K562 (cell line): ENCODE results near the gene WDR93. TPM values are rescaled to one million over a fixed set of nuclear protein-coding genes. Genes with fewer than 3 reads are reported as not detected.
A peak's percentile ranks its signal among the peaks of the same experiment; 100 is the strongest.

Experiments
- ATAC-seq: fragments of 200-7000 bp; cut with Tn5 transposase; 3 replicates; pipeline ENCODE4 v1.9.1; 2020; ENCODE audit warnings: moderate library complexity
- BruUV-seq: library from RNA; stranded (reverse); fragments of 400-500 nt; replicated peaks from 2 replicates; lab custom pipeline; 2021; lab: Mats Ljungman, UMichigan
- CTCF ChIA-PET: fragments of 300-600 bp; formaldehyde crosslinking; extraction: SDS; loops from one replicate; lab custom pipeline; 2021; ENCODE audit warnings: low intra/inter-chr PET ratio; lab: Yijun Ruan, JAX
- POLR2A ChIA-PET: fragments of 300-600, 350-650 bp; sonication (Branson Sonifier 250); formaldehyde crosslinking; extraction: SDS; loops from one replicate; lab custom pipeline; 2021; ENCODE audit warnings: antibody characterized with exemption, inconsistent platforms; lab: Yijun Ruan, JAX
- DNase-seq, 4 experiments: peaks; one replicate each; pipeline versions ENCODE4 v3.0.0 to v3.0.0-alpha.2; 2011 to 2018; ENCODE audit warnings: low spot score in 3 of 4, mixed read lengths in 3 of 4; ENCODE audit errors: extremely low read depth in 1 of 4
- FAIRE-seq: peaks from 2 replicates; lab custom pipeline; 2011; peaks lifted over from hg19 to GRCh38; lab: Jason Lieb, UNC
- H2AFZ ChIP-seq: 2 replicates; pipeline ENCODE4 v1.6.0; 2011; ENCODE audit warnings: low read depth, low read length, control low read depth, inconsistent platforms
- H3K27ac ChIP-seq: fragments of 200-600 bp; 3 replicates; pipeline ENCODE4 v1.8.0; 2011; ENCODE audit warnings: low read depth, mild to moderate bottlenecking, control low read depth, inconsistent platforms, low read length, moderate library complexity, mixed read lengths; ENCODE audit errors: extremely low read depth
- H3K27me3 ChIP-seq, 2 experiments: fragments of 300-600 bp in 1 of 2; 2 replicates in 1 of 2; 3 replicates in 1 of 2; pipeline versions ENCODE4 v1.6.0 to v1.8.0; 2011; ENCODE audit warnings: inconsistent platforms in 2 of 2, low read length in 2 of 2, mild to moderate bottlenecking in 1 of 2, mixed read lengths in 1 of 2, moderate library complexity in 1 of 2; ENCODE audit not compliant: control insufficient read depth in 2 of 2, insufficient read depth in 2 of 2
- H3K36me3 ChIP-seq: fragments of 300-600 bp; 3 replicates; pipeline ENCODE4 v1.8.0; 2011; ENCODE audit warnings: mild to moderate bottlenecking, low read length, inconsistent platforms; ENCODE audit not compliant: control insufficient read depth, insufficient read depth
- H3K4me1 ChIP-seq, 2 experiments: fragments of 200-600 bp in 1 of 2; replicated peaks in 1 of 2; 2 replicates in 1 of 2; 3 replicates in 1 of 2; pipeline versions ENCODE4 v1.5.1 to v1.8.0; 2011; ENCODE audit warnings: inconsistent platforms in 2 of 2, low read length in 2 of 2, mild to moderate bottlenecking in 1 of 2, mixed read lengths in 1 of 2, moderate library complexity in 1 of 2; ENCODE audit not compliant: control insufficient read depth in 2 of 2, insufficient read depth in 2 of 2
- H3K4me2 ChIP-seq: 2 replicates; pipeline ENCODE4 v1.6.1; 2011; ENCODE audit warnings: low read length, control low read depth, inconsistent platforms, mixed read lengths; ENCODE audit not compliant: insufficient read depth
- H3K4me3 ChIP-seq: fragments of 200-600 bp; sonication (generic), shearing (Covaris generic); 2 replicates; pipeline ENCODE4 v1.5.1; 2016; ENCODE audit warnings: control low read depth, inconsistent platforms
- H3K79me2 ChIP-seq: fragments of 200-600 bp; 3 replicates; pipeline ENCODE4 v1.8.0; 2011; ENCODE audit warnings: low read length, inconsistent platforms; ENCODE audit not compliant: control insufficient read depth, insufficient read depth
- H3K9ac ChIP-seq, 2 experiments: 2 replicates each; pipeline versions ENCODE4 v1.6.0 to v1.6.1; 2011; ENCODE audit warnings: low read depth in 2 of 2, low read length in 2 of 2, control low read depth in 1 of 2, inconsistent platforms in 1 of 2, mild to moderate bottlenecking in 1 of 2, mixed read lengths in 1 of 2; ENCODE audit not compliant: insufficient read depth in 1 of 2
- H3K9me1 ChIP-seq: one replicate; pipeline ENCODE4 v1.6.0; 2011; ENCODE audit warnings: inconsistent platforms, mild to moderate bottlenecking, low read length, moderate library complexity; ENCODE audit not compliant: control insufficient read depth, insufficient read depth
- H3K9me3 ChIP-seq: replicated peaks from 2 replicates; pipeline ENCODE4 v1.5.1; 2011; ENCODE audit warnings: low read depth, low read length, inconsistent platforms; ENCODE audit not compliant: control insufficient read depth, insufficient read depth
- H4K20me1 ChIP-seq: replicated peaks from 2 replicates; pipeline ENCODE4 v1.6.1; 2011; ENCODE audit warnings: low read length, inconsistent platforms, mixed read lengths; ENCODE audit not compliant: control insufficient read depth, insufficient read depth
- ARID2 ChIP-seq: fragments of 450-650 bp; IDR thresholded peaks from 2 replicates; pipeline ENCODE4 v1.6.1; 2017; ENCODE audit warnings: antibody characterized with exemption, mild to moderate bottlenecking
- BCOR ChIP-seq: fragments of 450-650 bp; IDR thresholded peaks from 2 replicates; pipeline ENCODE4 v1.6.1; 2016
- CC2D1A ChIP-seq: fragments of 450-650 bp; IDR thresholded peaks from 2 replicates; pipeline ENCODE4 v1.6.1; 2017; ENCODE audit warnings: mild to moderate bottlenecking
- CTBP1 ChIP-seq: fragments of 450-650 bp; IDR thresholded peaks from 2 replicates; pipeline ENCODE4 v1.6.1; 2016; ENCODE audit warnings: borderline replicate concordance
- CTCF ChIP-seq, 3 experiments: IDR thresholded peaks in 2 of 3; conservative IDR thresholded peaks in 1 of 3; 2 replicates each; pipeline ENCODE4 v1.5.1; 2011 to 2012; ENCODE audit warnings: low read length in 3 of 3, mild to moderate bottlenecking in 3 of 3, control low read depth in 2 of 3, improper control_type of control experiment in 1 of 3, inconsistent platforms in 1 of 3, low read depth in 1 of 3, mixed read lengths in 1 of 3, moderate library complexity in 1 of 3; ENCODE audit not compliant: insufficient read depth in 2 of 3
- EZH2 ChIP-seq: IDR thresholded peaks from 2 replicates; pipeline ENCODE4 v1.6.1; 2012; ENCODE audit warnings: low read depth, mild to moderate bottlenecking, inconsistent platforms, low read length, borderline replicate concordance
- FOXJ3 ChIP-seq: sonication (generic); formaldehyde crosslinking; IDR thresholded peaks from 2 replicates; pipeline ENCODE4 v1.4.0; 2020; ENCODE audit warnings: mild to moderate bottlenecking, missing genetic modification reagents
- KLF16 ChIP-seq: IDR thresholded peaks from 2 replicates; pipeline ENCODE4 v1.6.1; 2016; ENCODE audit warnings: antibody characterized with exemption
- L3MBTL2 ChIP-seq: fragments of 450-650 bp; IDR thresholded peaks from 2 replicates; pipeline ENCODE4 v1.6.1; 2016; ENCODE audit warnings: mild to moderate bottlenecking, moderate library complexity
- POU5F1 ChIP-seq: fragments of 150-350 bp; IDR thresholded peaks from 2 replicates; pipeline ENCODE4 v1.6.1; 2014; ENCODE audit warnings: borderline replicate concordance, low read length, low read depth, mild to moderate bottlenecking; ENCODE audit not compliant: partially characterized antibody
- RUNX1 ChIP-seq: sonication (generic); IDR thresholded peaks from 2 replicates; pipeline ENCODE4 v1.6.1; 2016; ENCODE audit warnings: antibody characterized with exemption, low read depth
- STAG1 ChIP-seq: sonication (generic); formaldehyde crosslinking; IDR thresholded peaks from 2 replicates; pipeline ENCODE4 v1.5.0; 2020; ENCODE audit warnings: missing genetic modification reagents, borderline replicate concordance
- TBP ChIP-seq: optimal IDR thresholded peaks from 2 replicates; pipeline ENCODE3; 2011; ENCODE audit warnings: low read depth, low read length, improper control_type of control experiment
- WGBS: fragments of 100-300 bp; shearing (Covaris generic); methylation state at CpG from one replicate; pipeline ENCODE4 v1.1.6; 2016; ENCODE audit warnings: low coverage, mixed read lengths; ENCODE audit not compliant: insufficient coverage; ENCODE audit errors: missing lambda C conversion rate; 5-methylcytosine and 5-hydroxymethylcytosine counted together
- in situ Hi-C: fragments of 300-500 bp; cut with MboI; formaldehyde crosslinking; loops from 4 replicates; pipeline ENCODE4 v1.15.0; 2018; ENCODE audit warnings: inconsistent platforms, mixed read lengths
- intact Hi-C: fragments of 100-400 bp; cut with micrococcal nuclease; formaldehyde crosslinking; loops from 2 replicates; pipeline ENCODE4 v1.14.2; 2022
- polyA plus RNA-seq, 8 experiments: library from polyadenylated mRNA; depleted of rRNA in 4 of 8; stranded (reverse) in 5 of 8; unstranded in 3 of 8; fragments of >200 nt; fragmentation: Nextera tagmentation in 2 of 8; fragmentation: Illumina TruSeq in 1 of 8; extraction: Ambion mirVana in 2 of 8; extraction: Trizol in 1 of 8; gene quantifications; 2 replicates each; pipeline versions ENCODE4 v1.2.1 to v1.2.3, GENCODE V29; 2011 to 2014; ENCODE audit warnings: inconsistent platforms in 1 of 8, missing spikeins in 1 of 8
- total RNA-seq, 7 experiments: library from RNA; depleted of rRNA in 6 of 7; stranded (reverse); fragments of >200 nt in 6 of 7; fragmentation: Illumina TruSeq in 2 of 7; extraction: Trizol in 2 of 7; gene quantifications; 2 replicates each; pipeline versions ENCODE4 v1.2.1 to v1.2.3, GENCODE V29; 2011 to 2021; ENCODE audit warnings: low replicate concordance in 1 of 7
- TF ChIP-seq, protein P1 (sequence below): IDR thresholded peaks from 2 replicates; pipeline ENCODE4 v1.6.1; 2011; ENCODE audit warnings: borderline replicate concordance, low read depth, mild to moderate bottlenecking, moderate library complexity, low read length; ENCODE audit not compliant: insufficient read depth, poor library complexity, severe bottlenecking
- TF ChIP-seq, protein P2 (sequence below): fragments of 450-650 bp; formaldehyde crosslinking; IDR thresholded peaks from 2 replicates; pipeline ENCODE4 v1.4.0; 2020; ENCODE audit warnings: mild to moderate bottlenecking, moderate library complexity

WDR93 gene
- total and polyA plus RNA-seq, 9 of the 15 experiments (the other 6 are each of a cell fraction or from before 2014, with no cell fraction given), result not detected

GRCh38 chr15:89735773-89736172 is 45.2 kb downstream of the WDR93 start (continued):
- no peak for TF ChIP-seq TBP
- no peak for TF ChIP-seq POU5F1
- no peak for TF ChIP-seq RUNX1
- TF ChIP-seq, protein P1, sequence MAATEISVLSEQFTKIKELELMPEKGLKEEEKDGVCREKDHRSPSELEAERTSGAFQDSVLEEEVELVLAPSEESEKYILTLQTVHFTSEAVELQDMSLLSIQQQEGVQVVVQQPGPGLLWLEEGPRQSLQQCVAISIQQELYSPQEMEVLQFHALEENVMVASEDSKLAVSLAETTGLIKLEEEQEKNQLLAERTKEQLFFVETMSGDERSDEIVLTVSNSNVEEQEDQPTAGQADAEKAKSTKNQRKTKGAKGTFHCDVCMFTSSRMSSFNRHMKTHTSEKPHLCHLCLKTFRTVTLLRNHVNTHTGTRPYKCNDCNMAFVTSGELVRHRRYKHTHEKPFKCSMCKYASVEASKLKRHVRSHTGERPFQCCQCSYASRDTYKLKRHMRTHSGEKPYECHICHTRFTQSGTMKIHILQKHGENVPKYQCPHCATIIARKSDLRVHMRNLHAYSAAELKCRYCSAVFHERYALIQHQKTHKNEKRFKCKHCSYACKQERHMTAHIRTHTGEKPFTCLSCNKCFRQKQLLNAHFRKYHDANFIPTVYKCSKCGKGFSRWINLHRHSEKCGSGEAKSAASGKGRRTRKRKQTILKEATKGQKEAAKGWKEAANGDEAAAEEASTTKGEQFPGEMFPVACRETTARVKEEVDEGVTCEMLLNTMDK, result no peak
- TF ChIP-seq BCOR, result no peak
- no peak for TF ChIP-seq STAG1

DNA sequence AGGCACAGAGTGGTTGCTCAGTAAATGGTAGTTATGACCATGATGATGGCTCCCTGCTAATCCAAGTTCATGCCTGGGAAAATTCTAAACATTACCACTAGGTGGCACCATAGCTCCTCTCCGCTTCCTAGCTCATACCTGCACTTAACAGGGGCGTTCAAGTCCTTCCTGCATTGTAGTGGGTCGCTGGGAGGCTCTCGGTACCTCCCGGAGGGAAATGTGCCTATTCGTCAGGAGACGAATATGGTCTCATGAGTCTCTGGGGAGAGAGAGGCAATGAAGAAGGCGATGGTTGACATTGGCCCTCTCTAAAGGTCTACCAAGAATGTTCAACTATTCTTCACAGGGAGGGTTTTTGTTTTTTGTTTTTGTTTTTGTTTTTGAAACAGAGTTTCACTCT is 49.5 kb downstream of the WDR93 start:
- intact Hi-C loops (loop anchor here (1.0 to 10.0 kb wide), 5 partner anchors 148 to 545 kb away; no protein-coding TSS in a partner anchor), in situ Hi-C loops (no loop called here)
- no peak overlapping the region for H3K4me3 ChIP-seq
- no peak overlapping the region for H3K27ac ChIP-seq
- H3K36me3 ChIP-seq, result no peaks in the 10 kb centered on the region
- peak; percentile 99 for FAIRE-seq
- H3K9ac ChIP-seq, result no peak overlapping the region
- peak; percentile 95 for ATAC-seq
- peaks cover 14 to 51% of the 10 kb centered on the region in 2 experiments; a peak in 3 of 5 replicates for H3K27me3 ChIP-seq
- no peaks in the 10 kb centered on the region for H3K79me2 ChIP-seq
- DNase-seq, result peak; percentile 77 to 81 (median 78)
- H4K20me1 ChIP-seq, result no peaks in the 10 kb centered on the region
- no peaks in the 10 kb centered on the region for H3K9me3 ChIP-seq
- POLR2A ChIA-PET, result interaction anchor here (0.6 to 1.0 kb wide), 5 partner anchors 10 to 346 kb away, joined by 3 to 5 read pairs (median 3); partner anchors contain the start of gene AP3S2
- CTCF ChIA-PET, result interaction anchor here (0.6 to 2.3 kb wide), 6 partner anchors 135 to 387 kb away, joined by 3 to 11 read pairs (median 6); no protein-coding TSS in a partner anchor
- no peaks in the 10 kb centered on the region; a peak in 1 of 5 replicates for H3K4me1 ChIP-seq
- BruUV-seq, result no TSS peak
- H3K4me2 ChIP-seq, result peak overlapping the region; percentile 65
- 0% methylated on average over 8 of the region's 8 CpGs for WGBS
- peak overlapping the region; percentile 88 for H2AFZ ChIP-seq
- no peaks in the 10 kb centered on the region for H3K9me1 ChIP-seq
- TF ChIP-seq FOXJ3 (CRISPR knock-in tag), result no peak
- TF ChIP-seq L3MBTL2, result peak; percentile 23; the same call in 1 of the 2 replicates
- TF ChIP-seq CTCF (IDR thresholded peaks at IDR 0.05 in 2 of 3, conservative IDR thresholded peaks at IDR 0.05 in 1 of 3; ENCODE audit: insufficient read depth in 2 of 3, low read depth in 1 of 3, low read length in 3 of 3), result peak; percentile 86 to 96 (median 91)
- TF ChIP-seq, protein P2, sequence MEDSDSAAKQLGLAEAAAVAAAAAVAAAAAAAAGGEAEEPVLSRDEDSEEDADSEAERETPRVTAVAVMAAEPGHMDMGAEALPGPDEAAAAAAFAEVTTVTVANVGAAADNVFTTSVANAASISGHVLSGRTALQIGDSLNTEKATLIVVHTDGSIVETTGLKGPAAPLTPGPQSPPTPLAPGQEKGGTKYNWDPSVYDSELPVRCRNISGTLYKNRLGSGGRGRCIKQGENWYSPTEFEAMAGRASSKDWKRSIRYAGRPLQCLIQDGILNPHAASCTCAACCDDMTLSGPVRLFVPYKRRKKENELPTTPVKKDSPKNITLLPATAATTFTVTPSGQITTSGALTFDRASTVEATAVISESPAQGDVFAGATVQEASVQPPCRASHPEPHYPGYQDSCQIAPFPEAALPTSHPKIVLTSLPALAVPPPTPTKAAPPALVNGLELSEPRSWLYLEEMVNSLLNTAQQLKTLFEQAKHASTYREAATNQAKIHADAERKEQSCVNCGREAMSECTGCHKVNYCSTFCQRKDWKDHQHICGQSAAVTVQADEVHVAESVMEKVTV (CRISPR knock-in tag), result peak; percentile 35; the same call in 1 of the 2 replicates
- TF ChIP-seq EZH2, result no peak
- TF ChIP-seq ARID2, result 0 out of 2 replicates have a peak, but pooled peaks have one; percentile 24
- TF ChIP-seq CTBP1, result peak; percentile 50; the same call in 1 of the 2 replicates
- TF ChIP-seq CC2D1A, result peak; percentile 67
- TF ChIP-seq KLF16, result peak; percentile 44; the same call in 1 of the 2 replicates
- peak; percentile 70; the same call in 1 of the 2 replicates for TF ChIP-seq STAG1
- TF ChIP-seq TBP, result peak; percentile 17
